NCI-H524 (cell line): Measurements from ENCODE around the gene TTC12.

Experiments used
- DNase-seq, 2 experiments: peaks; one replicate each; lab custom pipeline; 2025; lab: John Stamatoyannopoulos, UW

Gene TTC12

DNA sequence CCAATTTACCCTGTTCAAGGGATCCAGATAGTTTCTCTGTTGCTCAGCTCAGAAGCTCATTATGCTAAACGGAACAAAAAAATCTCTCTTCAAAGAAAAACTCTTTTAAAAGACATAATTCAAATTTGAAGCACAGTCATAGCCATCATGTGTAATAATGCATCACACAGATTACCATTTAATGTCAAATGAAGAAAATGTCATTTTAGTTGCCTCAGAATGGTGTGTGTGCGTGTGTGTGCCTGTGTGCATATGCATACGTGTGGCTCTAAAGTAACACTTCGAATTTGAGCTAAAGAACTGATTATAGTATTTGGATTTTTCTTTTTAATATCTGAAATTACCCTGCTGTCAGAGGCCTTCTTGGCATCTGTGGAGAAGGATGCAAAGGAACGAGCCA lies 9.9 kb downstream of the TTC12 start:
- no peak for DNase-seq

DNA sequence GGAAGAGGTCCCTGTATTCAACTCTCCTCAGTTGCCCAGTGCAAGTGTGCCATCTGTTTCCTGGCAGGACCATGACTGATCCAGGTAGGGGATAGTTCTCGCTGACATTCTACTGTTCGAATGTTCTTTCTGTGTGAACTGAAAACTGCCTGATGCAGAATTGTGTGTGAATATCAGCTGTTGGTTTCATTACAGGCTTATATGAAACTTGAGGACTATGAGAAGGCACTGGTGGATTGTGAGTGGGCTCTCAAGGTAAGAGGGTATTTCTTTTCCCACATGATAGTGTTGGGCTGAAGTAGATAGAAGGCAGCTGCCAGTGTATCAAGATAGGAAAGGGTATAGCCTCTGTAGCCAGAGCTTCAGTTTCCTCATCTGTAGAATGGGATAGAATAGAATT lies 15.3 kb downstream of the TTC12 start:
- DNase-seq: peak in 1 of 2 experiments; percentile 29

DNA sequence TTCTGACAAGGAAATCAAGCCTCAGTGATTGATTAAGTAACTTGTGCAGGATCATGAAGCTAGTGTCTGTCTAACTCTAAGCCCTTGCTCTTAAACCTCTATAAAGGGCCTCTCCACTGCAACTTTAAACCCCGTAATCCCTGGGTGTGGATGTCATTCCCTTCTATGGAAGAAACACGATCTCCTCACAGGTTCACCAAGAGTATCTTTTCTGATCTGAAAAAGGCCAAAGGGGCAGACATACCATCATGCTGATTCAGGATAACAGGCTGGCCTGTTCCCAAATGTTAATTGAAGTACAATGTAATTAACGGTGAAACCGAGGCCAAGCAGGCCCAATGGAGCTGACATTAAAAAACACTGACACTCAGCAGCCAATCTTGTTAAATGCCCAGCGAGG lies 17.1 kb downstream of the TTC12 start:
- peak; percentile 77 to 92 for DNase-seq

DNA sequence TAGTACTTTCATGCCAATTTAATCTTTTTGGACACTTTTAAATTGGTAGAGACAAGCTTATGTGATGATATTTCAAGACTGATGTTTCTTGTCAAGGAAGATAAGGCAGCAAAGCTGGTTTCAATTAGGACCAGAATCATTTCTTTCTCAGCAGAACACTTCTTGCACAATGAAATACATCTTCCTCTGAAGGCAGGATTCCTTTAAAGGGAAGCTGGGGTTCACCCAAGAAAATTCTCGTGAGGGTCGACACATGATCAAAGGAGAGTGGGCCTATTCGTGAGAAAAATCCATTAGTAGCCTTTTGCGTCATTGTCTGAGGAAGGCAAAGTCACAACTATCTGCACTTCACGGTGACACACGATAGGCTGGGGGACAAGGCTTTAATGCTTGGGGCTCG lies 17.6 kb downstream of the TTC12 start:
- no peak for DNase-seq

DNA sequence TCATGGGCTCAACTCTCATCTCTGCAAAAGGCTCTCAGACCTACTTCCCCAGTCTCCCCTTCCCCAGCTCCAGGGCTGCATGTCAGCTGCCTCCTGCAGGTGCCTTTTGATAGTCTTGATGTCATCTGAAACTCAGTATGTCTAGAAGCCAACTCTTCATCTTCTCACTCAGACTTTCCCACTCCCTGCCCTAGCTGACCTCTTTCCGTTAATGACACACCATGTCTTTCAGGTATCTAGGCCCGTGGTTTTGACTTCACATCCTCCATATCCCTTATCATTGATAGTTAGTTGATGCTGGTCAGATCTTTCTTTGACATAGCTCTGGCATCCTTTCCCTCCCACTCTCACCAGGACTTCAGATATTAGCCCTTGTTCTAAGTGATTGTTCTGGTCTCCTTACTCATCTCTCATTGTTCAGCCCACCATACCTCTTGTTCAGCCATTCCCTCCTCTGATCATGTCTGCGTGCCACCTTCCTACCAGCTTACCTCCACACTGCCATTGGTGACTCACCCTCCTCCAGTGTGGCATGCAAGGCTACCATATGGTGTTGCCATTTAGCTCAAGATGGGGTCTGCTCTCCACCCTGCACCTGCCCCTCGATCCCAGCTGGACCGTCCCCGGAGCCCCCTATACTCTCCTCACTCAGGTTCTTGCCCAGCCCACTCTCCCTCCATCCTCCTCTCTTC lies 18.4 kb downstream of the TTC12 start:
- peak in 1 of 2 experiments; percentile 8 for DNase-seq

DNA sequence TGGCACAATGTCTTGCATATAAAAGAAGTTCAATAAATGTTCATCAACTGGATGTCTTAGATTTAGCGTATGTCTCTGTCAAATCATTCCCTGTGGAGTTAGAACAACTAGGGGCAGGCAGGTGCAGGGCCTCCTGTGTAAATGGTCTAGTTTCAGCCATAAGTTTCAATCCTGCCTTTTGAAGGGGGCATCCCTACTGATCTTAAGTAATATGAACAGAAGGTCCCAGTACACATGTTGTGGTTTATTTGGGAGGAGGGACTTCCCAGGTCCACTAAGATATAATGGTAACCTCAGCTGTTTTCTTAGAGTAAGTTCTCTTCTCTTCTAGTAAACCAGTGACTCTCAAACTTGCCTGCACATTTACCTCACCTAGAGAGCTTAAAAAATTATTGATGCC lies 19.8 kb downstream of the TTC12 start:
- no peak for DNase-seq

DNA sequence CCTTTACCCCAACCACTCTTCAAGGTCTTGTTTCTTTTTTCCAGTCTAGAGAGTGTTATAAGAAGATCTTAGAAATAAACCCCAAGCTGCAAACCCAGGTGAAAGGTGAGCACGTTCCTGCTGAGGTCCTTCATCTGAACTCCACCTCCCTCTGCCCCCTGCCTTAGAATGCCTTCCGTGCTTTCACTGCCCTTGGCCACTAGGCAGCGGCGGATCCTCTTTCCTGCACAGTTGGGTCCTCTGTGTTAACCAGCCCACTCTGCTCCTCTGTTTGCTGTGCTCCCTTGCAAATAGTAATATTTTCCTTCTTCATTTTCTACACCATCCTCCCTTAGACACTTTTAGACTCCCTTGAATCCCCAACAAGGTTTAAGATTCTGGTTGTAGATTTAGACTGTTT lies 24.3 kb downstream of the TTC12 start:
- DNase-seq: peak in 1 of 2 experiments; percentile 25

DNA sequence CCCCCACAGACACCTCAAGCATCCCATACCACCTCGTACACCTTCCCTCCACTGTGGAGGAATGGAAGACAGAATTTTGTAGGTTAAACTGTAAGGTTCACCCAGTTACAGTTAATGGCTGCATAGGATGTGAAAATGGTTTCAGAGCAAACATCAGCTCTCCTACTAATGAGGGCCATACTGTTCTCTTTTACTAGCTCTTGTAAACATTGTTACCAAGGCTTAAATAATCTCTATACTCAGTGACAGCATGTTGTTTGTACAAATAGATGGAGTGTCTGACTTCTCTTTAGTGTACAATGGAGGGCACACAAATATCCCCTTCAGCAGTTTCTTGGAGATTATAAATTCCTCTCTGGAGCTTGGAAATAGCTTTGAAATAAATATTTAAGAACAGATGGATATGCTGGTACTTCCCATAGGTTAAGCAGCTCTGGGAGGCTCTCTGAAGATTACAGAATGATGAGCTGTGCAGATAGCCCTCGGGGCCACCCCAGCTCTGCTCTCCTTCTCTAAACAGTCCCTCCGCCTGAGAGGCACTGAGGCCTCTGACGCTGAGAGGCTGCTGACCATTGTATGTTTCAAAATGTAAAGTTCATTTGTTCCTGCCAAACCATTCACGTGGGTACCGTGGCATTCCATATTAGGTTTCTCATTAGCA lies 25.7 kb downstream of the TTC12 start:
- peak in 1 of 2 experiments; percentile 49 for DNase-seq

DNA sequence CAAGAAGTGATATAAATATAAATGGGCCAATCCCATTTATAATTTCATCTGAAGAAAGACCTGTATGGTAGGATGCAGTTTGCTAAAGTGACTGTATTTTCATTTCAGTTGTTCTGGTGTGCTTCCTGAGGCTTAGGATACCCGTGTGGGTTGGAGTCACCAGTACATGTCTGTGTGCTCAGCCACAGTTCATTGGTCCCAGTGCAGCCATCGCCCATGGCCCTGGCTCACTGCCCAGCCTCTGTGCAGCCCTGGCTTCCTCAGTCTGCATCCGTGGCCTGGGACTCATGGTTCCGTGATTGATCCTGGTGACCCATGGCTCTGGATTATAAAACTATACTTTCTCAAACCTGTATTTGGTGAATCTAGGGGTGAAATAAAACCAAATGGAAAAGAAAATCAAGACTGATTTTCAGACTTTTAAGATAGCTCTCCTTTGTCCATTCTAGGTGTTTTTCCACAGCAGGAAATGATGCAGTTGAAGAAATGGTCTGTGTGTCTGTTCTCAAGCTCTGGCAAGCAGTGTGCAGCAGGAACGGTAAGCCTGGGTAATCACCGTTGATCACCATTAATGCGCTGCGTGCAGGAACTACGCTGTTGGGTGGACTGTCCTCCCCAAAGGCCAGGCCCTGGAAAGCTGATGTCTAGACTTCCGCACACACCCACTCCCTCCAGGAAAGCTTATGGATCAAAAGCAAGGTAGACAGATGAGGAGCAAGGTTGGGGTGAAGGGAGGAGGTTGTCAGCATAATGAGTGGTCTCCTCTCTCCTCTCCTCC lies 27.2 kb downstream of the TTC12 start:
- no peak for DNase-seq

DNA sequence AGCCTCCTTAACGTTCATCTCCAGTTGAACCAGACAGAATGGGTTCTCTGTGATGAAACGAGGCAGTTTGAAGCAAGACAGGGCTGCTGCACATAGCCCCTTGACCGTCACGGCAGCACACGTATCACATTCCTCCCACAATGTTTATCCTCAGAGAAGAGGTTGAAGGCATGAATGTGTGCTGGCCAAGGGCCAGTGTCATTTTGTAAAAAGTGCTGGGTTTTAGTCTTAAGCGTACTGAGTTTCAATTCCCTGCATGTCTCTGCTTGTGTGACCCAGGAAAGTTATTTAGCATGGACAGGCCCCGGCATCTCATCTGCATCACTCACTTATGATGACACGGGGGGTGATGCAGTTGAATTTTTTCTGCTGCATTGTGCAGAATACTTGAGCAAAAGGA lies 31.6 kb downstream of the TTC12 start:
- DNase-seq: no peak

DNA sequence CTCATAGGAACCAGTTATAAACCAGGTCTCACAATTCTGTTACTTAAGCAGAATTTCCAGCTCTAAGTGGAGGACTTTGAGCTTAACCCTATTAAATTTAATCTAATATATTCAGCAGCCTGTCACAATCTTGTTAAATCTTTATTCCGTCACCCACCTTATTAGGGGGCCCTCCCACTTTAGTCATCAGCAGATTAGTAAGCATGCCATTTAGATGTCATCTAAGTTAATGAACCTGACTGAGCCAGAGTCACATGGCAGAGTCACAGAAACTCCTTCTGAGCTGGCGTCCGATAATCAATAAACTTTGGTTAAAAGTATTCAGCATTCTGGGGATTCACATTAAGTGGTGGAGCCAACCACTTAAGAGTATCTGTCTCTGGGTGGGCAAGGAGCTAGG lies 35.1 kb downstream of the TTC12 start:
- peak in 1 of 2 experiments; percentile 72 for DNase-seq

DNA sequence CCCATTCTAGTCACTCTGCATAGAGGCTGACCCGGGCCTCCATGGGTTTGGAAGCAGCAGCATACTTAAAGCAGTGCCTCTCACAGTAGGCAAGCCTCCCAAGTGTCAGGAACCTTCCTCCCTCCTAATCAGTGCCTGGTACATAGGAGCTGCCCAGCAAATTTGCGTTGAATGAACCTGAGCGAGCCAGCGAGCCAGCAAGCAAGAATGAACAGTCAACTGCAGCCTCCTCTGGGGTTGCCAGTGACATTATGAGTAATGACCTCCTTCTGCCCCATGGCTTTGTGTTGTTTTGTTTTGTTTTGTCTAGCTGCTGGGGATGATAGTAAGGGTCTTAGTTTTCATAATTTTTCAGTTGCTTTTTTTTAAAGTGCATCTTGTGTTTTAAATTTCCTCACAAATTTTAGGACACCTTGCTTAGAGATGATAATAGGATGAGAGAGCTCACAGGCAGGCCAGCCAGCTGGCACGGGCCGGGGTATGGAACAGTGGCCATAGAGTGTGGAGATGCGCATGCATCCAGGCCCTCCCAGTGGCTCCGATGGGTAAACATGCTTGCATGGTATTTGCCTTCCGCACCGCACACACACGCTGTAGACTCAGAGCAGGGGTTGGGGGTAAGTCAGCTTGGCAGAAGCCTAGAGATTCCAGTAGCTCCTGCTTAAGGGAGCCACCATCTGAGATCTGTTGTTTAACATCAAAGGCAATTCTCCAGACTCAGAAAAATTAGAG lies 36.1 kb downstream of the TTC12 start:
- DNase-seq: peak in 1 of 2 experiments; percentile 45

DNA sequence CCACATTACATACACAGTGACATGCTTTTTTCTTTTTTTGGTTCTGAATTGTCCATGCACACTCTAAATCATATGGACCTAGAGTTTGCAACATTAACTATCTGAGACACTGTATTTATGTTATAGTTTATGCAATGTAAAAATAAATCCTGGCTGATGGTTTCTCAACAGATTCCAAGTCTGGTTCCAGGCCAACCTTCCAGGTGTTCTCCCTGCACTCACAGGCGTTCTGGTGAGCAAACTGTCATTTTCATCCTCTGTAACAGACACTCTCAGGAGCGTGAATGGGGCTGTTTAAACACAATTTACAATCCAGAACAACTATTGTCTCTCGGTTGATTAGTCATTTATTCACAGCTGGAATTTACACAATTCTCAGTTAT lies 36.7 kb downstream of the TTC12 start:
- DNase-seq: no peak

DNA sequence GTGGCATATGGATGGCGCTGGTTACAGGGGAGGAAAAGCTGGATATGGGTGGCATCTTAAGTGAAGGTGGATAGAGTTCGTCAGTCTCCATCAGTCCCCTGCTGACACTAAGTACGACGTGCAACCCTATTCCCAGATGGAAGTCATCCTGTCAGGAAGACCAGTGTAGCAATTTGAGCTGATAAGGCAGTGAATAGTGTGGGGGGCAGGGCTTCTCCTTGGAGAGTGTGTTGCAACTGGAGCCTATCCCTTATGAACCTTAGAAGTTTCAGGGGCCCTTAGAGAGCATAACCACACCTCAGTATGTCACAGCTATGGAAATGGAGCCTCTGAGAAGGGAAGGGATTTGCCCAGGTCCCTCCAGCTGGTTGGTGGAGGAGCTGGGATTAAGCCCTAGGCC lies 37.1 kb downstream of the TTC12 start:
- DNase-seq: peak; percentile 46 to 77

DNA sequence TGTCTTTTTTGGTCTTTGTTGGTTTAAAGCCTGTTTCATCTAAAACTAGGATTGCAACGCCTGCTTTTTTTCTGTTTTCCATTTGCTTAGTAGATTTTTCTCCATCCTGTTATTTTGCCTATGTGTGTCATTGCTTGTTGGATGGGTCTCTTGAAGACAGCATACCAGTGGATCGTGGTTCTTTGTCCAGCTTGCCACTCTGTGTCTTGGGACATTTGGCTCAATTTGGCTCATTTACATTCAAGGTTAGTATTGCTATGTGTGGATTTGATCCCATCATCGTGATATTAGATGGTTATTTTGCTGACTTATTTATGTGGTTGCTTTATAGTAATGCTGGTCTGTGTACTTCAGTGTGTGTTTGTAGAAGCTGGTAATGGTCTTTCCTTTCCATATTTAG lies 41.8 kb downstream of the TTC12 start:
- no peak for DNase-seq

DNA sequence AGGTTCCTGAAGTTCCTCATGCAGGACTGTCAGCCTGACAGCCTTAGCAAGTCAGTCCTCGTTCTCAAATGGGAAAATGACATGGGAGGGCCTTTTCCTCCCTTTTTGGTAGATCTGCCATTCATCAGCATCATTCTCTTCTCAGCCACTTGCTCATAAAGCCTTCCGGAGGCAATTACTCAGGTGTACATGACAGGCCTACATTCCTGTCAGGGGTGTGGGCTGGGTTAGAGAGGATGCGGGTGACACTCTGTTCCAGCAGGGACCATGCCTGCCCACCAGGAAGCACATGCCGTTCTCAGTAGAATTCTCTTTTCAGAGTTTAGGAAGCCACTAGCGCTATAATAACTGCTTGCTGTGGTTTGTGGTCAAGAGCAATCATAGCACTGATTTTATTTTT lies 49.0 kb downstream of the TTC12 start:
- DNase-seq: no peak

DNA sequence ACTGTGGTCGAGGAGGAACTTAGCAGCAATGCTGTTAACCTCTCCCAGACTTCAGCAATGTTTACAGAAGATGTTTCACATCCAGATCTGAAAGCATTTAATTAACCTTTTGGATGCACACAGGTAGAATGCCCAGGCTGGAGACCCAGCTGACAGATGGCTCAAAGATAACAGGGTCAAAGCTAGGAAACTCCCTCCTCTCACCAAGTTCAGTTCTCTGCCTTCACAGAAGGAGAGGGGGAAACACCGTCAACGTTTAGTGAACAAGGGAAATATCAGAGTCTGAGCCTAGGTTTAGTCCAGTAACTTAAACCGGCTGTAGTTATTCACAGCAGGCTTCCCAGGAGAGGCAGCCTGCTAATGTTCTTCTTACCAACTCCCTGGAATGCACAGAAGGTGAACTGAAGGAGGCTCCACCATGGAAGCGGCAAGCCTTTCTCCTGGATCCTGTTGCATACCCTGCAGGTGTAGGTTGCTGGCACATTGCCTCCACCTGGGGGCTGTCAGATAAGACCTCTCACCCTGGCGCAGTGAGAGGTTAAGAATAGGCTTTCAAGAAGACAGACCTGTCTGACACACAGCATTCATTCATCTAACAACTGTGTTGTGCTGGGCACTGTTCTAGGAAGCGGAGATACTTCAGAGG lies 49.7 kb downstream of the TTC12 start:
- DNase-seq: no peak

DNA sequence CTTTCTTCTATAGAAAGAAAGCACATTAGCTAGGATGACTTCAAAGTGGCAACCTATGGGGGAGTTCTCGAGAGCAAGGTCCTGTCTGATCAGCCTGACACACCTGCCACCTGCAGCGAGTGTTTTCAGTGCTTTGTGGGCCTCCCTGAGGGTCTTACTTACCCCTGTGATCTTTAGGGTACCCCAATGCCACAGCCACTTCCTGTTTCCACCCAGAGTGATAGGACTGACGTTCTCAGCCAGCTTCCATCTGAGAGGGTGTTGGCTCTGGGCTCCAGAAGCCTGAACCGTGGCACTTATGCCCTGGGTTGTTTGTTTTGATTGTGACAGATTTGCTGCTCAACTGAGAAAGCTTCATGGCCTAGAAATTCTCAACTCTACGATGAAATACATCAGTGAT lies 51.5 kb downstream of the TTC12 start:
- no peak for DNase-seq

DNA sequence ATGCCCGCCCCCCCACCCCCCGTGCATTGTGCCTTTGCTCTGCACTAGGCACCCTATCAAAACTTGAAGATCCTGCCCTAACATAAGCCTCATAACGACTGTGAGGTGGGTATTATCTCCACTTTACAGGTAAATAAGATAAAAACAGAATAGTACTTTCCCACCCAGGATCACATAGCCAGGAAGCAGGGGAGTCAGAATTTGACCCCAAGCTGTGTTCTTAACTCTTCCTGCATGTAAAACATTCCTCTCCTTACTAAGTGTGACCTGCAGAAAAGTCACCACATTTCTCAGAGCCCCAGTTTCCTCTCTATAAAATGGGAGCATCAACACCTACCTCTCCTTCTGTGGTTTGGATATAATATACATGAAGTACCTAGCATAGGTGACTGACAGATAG lies 55.0 kb downstream of the TTC12 start:
- DNase-seq: no peak

DNA sequence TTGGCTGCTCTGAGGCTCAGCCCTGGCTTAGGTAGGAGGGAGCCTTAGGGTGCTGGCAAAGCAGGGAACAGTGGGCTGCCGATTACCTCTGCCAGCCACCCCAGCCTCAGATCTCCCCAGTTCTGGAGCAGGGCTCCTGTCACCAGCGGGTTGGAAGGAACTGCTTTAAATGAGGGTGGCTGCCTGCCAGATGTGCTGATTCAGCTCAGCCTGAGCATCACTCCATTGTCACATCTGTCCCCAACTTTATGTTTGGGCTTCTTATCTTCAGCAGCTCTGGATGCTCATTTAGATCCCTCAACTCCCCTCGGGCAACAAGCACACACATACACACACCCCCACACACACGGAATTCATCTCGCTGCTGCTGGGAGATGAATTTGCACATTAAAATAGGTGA lies 56.3 kb downstream of the TTC12 start:
- DNase-seq: no peak

DNA sequence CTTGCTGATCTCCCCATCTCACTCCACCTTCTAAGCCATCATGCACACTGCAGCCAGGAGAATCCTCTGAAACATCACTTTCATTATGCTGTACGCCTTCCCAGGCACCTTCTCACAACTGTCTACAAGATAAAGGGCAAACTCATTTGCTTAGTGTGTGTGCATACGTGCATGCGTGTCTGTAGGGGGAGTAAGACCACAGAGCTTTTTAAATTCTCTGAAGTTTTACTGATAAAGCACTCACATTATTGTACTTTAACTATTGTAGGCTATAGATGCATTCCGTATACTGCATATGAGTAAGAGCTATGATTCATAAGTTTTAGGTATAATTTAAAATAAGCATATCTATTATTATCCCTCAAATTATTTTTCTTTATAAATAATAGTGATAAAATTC lies 57.9 kb downstream of the TTC12 start:
- DNase-seq: peak in 1 of 2 experiments; percentile 20

DNA sequence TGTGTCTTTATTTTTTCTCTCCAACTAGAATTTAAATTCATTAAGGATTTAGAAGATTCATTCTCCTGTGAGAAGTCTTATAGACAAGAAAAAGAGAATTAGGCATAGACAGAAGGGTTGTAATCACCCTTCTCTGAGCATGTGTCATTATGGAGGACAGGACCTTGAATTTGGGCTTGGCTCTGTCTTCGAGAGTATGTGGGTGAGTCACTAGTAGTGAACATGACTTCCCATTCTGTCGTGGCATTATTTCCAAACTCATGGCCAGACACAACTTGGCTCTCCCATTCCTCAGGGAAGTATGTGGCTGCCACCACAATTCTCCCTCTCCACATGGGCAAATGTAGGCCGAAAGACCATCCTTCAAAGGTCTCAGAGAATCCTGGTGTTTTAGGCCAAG lies 58.9 kb downstream of the TTC12 start:
- no peak for DNase-seq
